ENCODE measurements around the gene FAM222A.

GRCh38 chr12:109758426-109759420 lies 45.1 kb downstream of the FAM222A start:
- TF ChIP-seq POLR2A (IDR thresholded peaks at IDR 0.05; ENCODE audit: low read length) (no peak), GATA1 (IDR thresholded peaks at IDR 0.05; ENCODE audit: low read depth, low read length) (no peak)

All from erythroblast (primary cell).